H1 (cell line): ENCODE data around the gene CELF4.

ENCODE experiments used
- CEBPB ChIP-seq: IDR thresholded peaks from 2 replicates; pipeline ENCODE4 v1.6.1; 2012; ENCODE audit warnings: low read depth, low read length
- EGR1 ChIP-seq: IDR thresholded peaks from 2 replicates; pipeline ENCODE4 v1.6.1; 2011; ENCODE audit warnings: low read depth, low read length, borderline replicate concordance
- GABPA ChIP-seq: IDR thresholded peaks from 2 replicates; pipeline ENCODE4 v1.6.1; 2011; ENCODE audit warnings: mild to moderate bottlenecking, low read length, moderate library complexity, borderline replicate concordance; ENCODE audit not compliant: insufficient read depth
- POLR2A ChIP-seq, 2 experiments: IDR thresholded peaks; 1 replicate in 1 of 2; 2 replicates in 1 of 2; pipeline ENCODE4 v1.6.1; 2011; ENCODE audit warnings: low read depth in 2 of 2, low read length in 2 of 2, mild to moderate bottlenecking in 2 of 2; ENCODE audit errors: control extremely low read depth in 1 of 2
- RFX5 ChIP-seq: IDR thresholded peaks from 2 replicates; pipeline ENCODE4 v1.6.1; 2011; ENCODE audit warnings: low read depth, low read length, improper control_type of control experiment, borderline replicate concordance
- SP2 ChIP-seq: IDR thresholded peaks from 2 replicates; pipeline ENCODE4 v1.6.1; 2012; ENCODE audit warnings: mild to moderate bottlenecking, low read length, inconsistent platforms
- TEAD4 ChIP-seq: IDR thresholded peaks from 2 replicates; pipeline ENCODE4 v1.6.1; 2012; ENCODE audit warnings: low read depth, low read length, inconsistent platforms, mixed read lengths
- TF ChIP-seq, protein P1 (sequence below), 3 experiments: IDR thresholded peaks; 1 replicate in 2 of 3; 2 replicates in 1 of 3; pipeline versions ENCODE4 v1.5.1 to v1.6.1; 2011; ENCODE audit warnings: low read length in 3 of 3, mild to moderate bottlenecking in 3 of 3, inconsistent platforms in 2 of 3, low read depth in 1 of 3, moderate library complexity in 1 of 3; ENCODE audit not compliant: insufficient read depth in 1 of 3; ENCODE audit errors: control extremely low read depth in 1 of 3

GRCh38 chr18:37299471-37300304 lies 265.9 kb downstream of the CELF4 start:
- TF ChIP-seq TEAD4, result no peak
- TF ChIP-seq CEBPB, result no peak
- no peak for TF ChIP-seq RFX5
- TF ChIP-seq, protein P1, sequence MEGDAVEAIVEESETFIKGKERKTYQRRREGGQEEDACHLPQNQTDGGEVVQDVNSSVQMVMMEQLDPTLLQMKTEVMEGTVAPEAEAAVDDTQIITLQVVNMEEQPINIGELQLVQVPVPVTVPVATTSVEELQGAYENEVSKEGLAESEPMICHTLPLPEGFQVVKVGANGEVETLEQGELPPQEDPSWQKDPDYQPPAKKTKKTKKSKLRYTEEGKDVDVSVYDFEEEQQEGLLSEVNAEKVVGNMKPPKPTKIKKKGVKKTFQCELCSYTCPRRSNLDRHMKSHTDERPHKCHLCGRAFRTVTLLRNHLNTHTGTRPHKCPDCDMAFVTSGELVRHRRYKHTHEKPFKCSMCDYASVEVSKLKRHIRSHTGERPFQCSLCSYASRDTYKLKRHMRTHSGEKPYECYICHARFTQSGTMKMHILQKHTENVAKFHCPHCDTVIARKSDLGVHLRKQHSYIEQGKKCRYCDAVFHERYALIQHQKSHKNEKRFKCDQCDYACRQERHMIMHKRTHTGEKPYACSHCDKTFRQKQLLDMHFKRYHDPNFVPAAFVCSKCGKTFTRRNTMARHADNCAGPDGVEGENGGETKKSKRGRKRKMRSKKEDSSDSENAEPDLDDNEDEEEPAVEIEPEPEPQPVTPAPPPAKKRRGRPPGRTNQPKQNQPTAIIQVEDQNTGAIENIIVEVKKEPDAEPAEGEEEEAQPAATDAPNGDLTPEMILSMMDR (IDR thresholded peaks at IDR 0.05; ENCODE audit: control extremely low read depth in 1 of 3, insufficient read depth in 1 of 3, low read depth in 1 of 3, low read length in 3 of 3), result no peak
- TF ChIP-seq SP2, result no peak
- TF ChIP-seq GABPA, result no peak
- TF ChIP-seq EGR1, result no peak
- no peak for TF ChIP-seq POLR2A (IDR thresholded peaks at IDR 0.05; ENCODE audit: control extremely low read depth in 1 of 2, low read depth in 2 of 2, low read length in 2 of 2)
